GM23248 (cell line): ENCODE data around the gene ENOX1.

Experiments
- EZH2 ChIP-seq: fragments of 200-600 bp; sonication (generic); IDR thresholded peaks from 2 replicates; pipeline ENCODE4 v1.6.1; 2018; ENCODE audit warnings: antibody characterized with exemption, mild to moderate bottlenecking; ENCODE audit not compliant: insufficient read depth, poor library complexity, severe bottlenecking
- EZH2phosphoT487 ChIP-seq: fragments of 200-600 bp; sonication (generic); IDR thresholded peaks from 2 replicates; pipeline ENCODE4 v1.6.1; 2018; ENCODE audit warnings: antibody characterized with exemption, moderate library complexity, mild to moderate bottlenecking, low read depth; ENCODE audit not compliant: insufficient read depth

DNA sequence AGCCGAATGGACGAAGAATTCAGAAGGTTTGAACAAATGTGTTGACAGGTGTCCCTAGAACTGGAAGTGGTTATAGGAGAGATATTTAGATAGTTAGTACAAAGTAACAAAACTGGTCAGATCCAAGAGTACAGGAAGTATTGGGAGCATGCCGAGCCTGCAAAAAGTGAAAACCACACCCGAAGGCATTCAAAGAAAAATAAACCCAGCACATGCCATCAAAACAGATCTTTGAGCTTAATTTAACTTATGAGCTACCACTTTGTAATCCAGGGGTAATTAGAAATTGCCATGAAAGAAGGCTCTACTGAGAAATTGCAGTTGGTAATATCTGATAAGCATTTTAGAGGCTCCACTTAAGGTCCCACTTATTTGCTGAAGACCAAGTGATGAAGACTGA lies 549.2 kb downstream of the ENOX1 start:
- TF ChIP-seq EZH2phosphoT487 (no peak), EZH2 (no peak)
